Astrocyte (in vitro differentiated cells and primary cell): ENCODE measurements around the gene EAF1. TPM values are rescaled to one million over a fixed set of nuclear protein-coding genes. Genes with fewer than 3 reads are reported as not detected.

Experiments used
- DNase-seq: peaks from one replicate; pipeline ENCODE4 v3.0.0-alpha.2; 2010; ENCODE audit warnings: low read depth
- FAIRE-seq: peaks from 2 replicates; lab custom pipeline; 2011; peaks lifted over from hg19 to GRCh38; lab: Jason Lieb, UNC
- H2AFZ ChIP-seq: 2 replicates; pipeline ENCODE4 v1.6.0; 2012; ENCODE audit warnings: low read depth, low read length, inconsistent platforms
- H3K27ac ChIP-seq: 2 replicates; pipeline ENCODE4 v1.5.1; 2011; ENCODE audit warnings: low read depth, low read length, inconsistent platforms
- H3K27me3 ChIP-seq: 2 replicates; pipeline ENCODE4 v1.6.0; 2011; ENCODE audit warnings: low read length, inconsistent platforms; ENCODE audit not compliant: insufficient read depth
- H3K36me3 ChIP-seq: 2 replicates; pipeline ENCODE4 v1.5.1; 2011; ENCODE audit warnings: low read length, inconsistent platforms; ENCODE audit not compliant: insufficient read depth
- H3K4me1 ChIP-seq: 2 replicates; pipeline ENCODE4 v1.5.1; 2011; ENCODE audit warnings: low read length, inconsistent platforms; ENCODE audit not compliant: insufficient read depth
- H3K4me2 ChIP-seq: 2 replicates; pipeline ENCODE4 v1.6.0; 2012; ENCODE audit warnings: low read length, inconsistent platforms
- H3K4me3 ChIP-seq: 2 replicates; pipeline ENCODE4 v1.5.1; 2011; ENCODE audit warnings: low read depth, mild to moderate bottlenecking, low read length, inconsistent platforms; ENCODE audit not compliant: insufficient read depth
- H3K79me2 ChIP-seq: 2 replicates; pipeline ENCODE4 v1.6.0; 2012; ENCODE audit warnings: mild to moderate bottlenecking, low read length, inconsistent platforms; ENCODE audit not compliant: insufficient read depth
- H3K9ac ChIP-seq: 2 replicates; pipeline ENCODE4 v1.6.0; 2012; ENCODE audit warnings: mild to moderate bottlenecking, low read length, inconsistent platforms
- H3K9me3 ChIP-seq: 2 replicates; pipeline ENCODE4 v1.5.1; 2012; ENCODE audit warnings: low read depth, mild to moderate bottlenecking, low read length, inconsistent platforms; ENCODE audit not compliant: insufficient read depth
- H4K20me1 ChIP-seq: 2 replicates; pipeline ENCODE4 v1.6.0; 2012; ENCODE audit warnings: low read length, inconsistent platforms; ENCODE audit not compliant: insufficient read depth
- H3K27ac Mint-ChIP-seq: one replicate; pipeline ENCODE4 v1.8.0; 2021; ENCODE audit warnings: mild to moderate bottlenecking, mixed read lengths; ENCODE audit not compliant: unreplicated experiment
- H3K27me3 Mint-ChIP-seq: one replicate; pipeline ENCODE4 v1.8.0; 2021; ENCODE audit warnings: low read depth, mixed read lengths; ENCODE audit not compliant: unreplicated experiment
- H3K36me3 Mint-ChIP-seq: one replicate; pipeline ENCODE4 v1.8.0; 2021; ENCODE audit warnings: low read depth, mixed read lengths; ENCODE audit not compliant: unreplicated experiment
- H3K4me1 Mint-ChIP-seq: one replicate; pipeline ENCODE4 v1.8.0; 2021; ENCODE audit warnings: low read depth, mixed read lengths; ENCODE audit not compliant: unreplicated experiment
- H3K4me3 Mint-ChIP-seq: one replicate; pipeline ENCODE4 v1.8.0; 2021; ENCODE audit warnings: mild to moderate bottlenecking, moderate library complexity, mixed read lengths; ENCODE audit not compliant: unreplicated experiment
- H3K9me3 Mint-ChIP-seq: one replicate; pipeline ENCODE4 v1.8.0; 2021; ENCODE audit warnings: mild to moderate bottlenecking, mixed read lengths; ENCODE audit not compliant: unreplicated experiment
- CTCF ChIP-seq: IDR thresholded peaks from 2 replicates; pipeline ENCODE4 v1.5.1; 2011; ENCODE audit warnings: low read depth, mild to moderate bottlenecking, inconsistent platforms, low read length, moderate library complexity; ENCODE audit not compliant: insufficient read depth
- EZH2 ChIP-seq: IDR thresholded peaks from 2 replicates; pipeline ENCODE4 v1.6.1; 2012; ENCODE audit warnings: mild to moderate bottlenecking, low read length, inconsistent platforms; ENCODE audit not compliant: insufficient read depth
- total RNA-seq: library from RNA; stranded (reverse); gene quantifications from 2 replicates; pipeline ENCODE4 v1.2.1, GENCODE V29; 2021

The EAF1 gene
- total RNA-seq, 1 donor from 2014 or later: 28.8 TPM

DNA sequence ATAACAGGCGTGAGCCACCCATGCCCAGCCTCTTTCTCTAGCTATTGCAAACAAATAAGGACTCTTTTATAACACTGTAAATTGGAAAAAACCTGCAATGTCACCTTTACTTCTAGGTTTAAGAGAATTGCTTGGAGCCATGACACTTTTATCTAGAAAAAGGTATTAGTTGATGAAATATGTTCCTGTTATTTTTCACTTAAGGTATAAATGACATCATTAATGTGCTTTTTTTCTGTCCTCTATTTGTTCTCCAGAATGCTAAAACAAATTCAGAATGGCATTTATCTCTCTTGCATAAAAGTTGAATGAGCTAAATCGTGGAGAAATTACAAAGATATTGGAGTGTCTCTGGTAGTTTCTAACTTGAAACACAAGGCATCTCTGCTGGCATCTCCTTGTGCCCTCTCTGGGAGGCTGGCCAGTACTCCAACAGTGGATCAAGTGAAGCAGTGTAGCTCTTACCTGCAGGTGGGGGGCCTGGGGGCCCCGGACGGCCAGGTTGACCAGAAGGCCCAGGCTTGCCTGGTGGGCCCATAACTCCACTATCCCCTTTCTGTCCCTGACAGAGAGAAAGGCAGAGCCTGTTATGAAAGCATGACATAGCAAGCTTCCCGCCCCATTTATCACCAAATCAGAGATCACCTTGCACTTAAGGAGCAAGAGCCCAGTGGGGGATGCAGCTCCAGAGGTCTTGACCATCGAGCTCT is 38.6 kb downstream of the EAF1 start:
- no peak overlapping the region for H2AFZ ChIP-seq
- no peaks in the 10 kb centered on the region for H3K9me3 ChIP-seq
- no peak for DNase-seq
- peaks cover 4% of the 10 kb centered on the region for H3K4me1 Mint-ChIP-seq
- H3K27ac Mint-ChIP-seq: no peak overlapping the region
- no peaks in the 10 kb centered on the region for H3K27me3 ChIP-seq
- H3K4me1 ChIP-seq: no peaks in the 10 kb centered on the region
- H3K4me3 ChIP-seq: no peak overlapping the region
- no peak for FAIRE-seq
- no peak overlapping the region for H3K4me3 Mint-ChIP-seq
- peaks cover 9% of the 10 kb centered on the region for H3K27me3 Mint-ChIP-seq
- no peak overlapping the region for H3K4me2 ChIP-seq
- no peaks in the 10 kb centered on the region for H3K79me2 ChIP-seq
- peaks cover 3% of the 10 kb centered on the region for H3K9me3 Mint-ChIP-seq
- no peaks in the 10 kb centered on the region for H4K20me1 ChIP-seq
- H3K36me3 Mint-ChIP-seq: peaks cover 5% of the 10 kb centered on the region
- no peak overlapping the region for H3K27ac ChIP-seq
- TF ChIP-seq CTCF: no peak
- TF ChIP-seq EZH2: no peak
- H3K9ac ChIP-seq: no peak overlapping the region
- H3K36me3 ChIP-seq: no peaks in the 10 kb centered on the region

DNA sequence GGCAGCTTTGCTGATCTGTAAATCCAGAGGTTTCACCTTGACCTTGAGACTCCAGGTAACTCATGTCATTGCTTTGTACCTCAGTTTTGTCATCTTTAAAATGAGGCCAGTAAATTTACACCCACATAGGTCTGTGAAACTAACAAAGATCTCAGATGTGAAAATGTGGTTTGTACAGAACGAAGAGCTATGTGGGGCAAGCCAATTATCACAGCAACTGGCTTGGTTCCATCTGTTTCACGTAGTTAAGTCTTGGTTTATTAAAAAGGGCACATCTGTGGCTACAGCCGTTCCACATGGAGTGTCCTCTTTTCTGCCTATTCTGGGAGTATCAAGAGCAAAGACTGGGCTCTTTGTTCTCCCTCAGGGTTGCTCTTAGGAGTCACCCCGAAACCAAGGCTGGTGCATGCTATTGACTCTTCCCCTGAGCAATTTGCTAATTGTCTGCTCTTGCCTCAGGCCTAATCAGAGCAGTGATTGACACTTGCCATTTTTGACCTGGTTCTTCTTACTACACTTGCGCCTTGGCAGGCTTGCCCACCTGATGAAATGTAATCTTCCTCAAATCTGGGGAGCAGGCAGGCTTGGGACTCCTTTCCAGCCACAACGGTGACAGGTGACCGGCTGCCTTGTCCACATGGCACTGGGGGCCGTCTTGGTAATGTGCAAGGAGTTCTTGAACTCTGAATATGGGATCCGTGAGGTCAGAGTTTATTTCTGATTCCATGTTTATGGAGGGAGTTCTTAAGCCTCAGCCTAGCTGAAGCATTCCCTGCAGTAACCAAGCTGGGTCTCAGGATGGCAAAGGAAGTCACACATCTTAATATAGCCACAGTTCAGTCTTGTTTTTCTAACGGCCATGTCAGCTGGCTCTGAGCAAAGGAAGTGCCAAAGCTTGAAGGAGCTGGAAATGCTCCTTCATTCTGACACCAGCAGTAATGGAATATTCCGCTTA is 40.1 kb downstream of the EAF1 start:
- H3K27ac Mint-ChIP-seq: no peak overlapping the region

More for the DNA sequence above, 40.1 kb downstream of the EAF1 start:
- H2AFZ ChIP-seq: no peak overlapping the region
- no peaks in the 10 kb centered on the region for H3K27me3 ChIP-seq
- FAIRE-seq: no peak
- DNase-seq: no peak
- Mint-ChIP-seq H3K9me3 (peaks cover 3% of the 10 kb centered on the region), H3K27me3 (peaks cover 13% of the 10 kb centered on the region), H3K36me3 (peaks cover 5% of the 10 kb centered on the region), H3K4me1 (peaks cover 4% of the 10 kb centered on the region), H3K4me3 (no peak overlapping the region)
- H3K79me2 ChIP-seq: no peaks in the 10 kb centered on the region
- TF ChIP-seq EZH2 (no peak), CTCF (no peak)
- no peak overlapping the region for H3K9ac ChIP-seq
- no peak overlapping the region for H3K4me2 ChIP-seq
- no peaks in the 10 kb centered on the region for H4K20me1 ChIP-seq
- H3K9me3 ChIP-seq: no peaks in the 10 kb centered on the region
- H3K27ac ChIP-seq: no peak overlapping the region
- H3K4me1 ChIP-seq: no peaks in the 10 kb centered on the region
- no peak overlapping the region for H3K4me3 ChIP-seq
- no peaks in the 10 kb centered on the region for H3K36me3 ChIP-seq
